ENCODE data around the gene SCGB1A1. TPM values are rescaled to one million over a fixed set of nuclear protein-coding genes. Genes with fewer than 3 reads are reported as not detected.
A peak's percentile ranks its signal among the peaks of the same experiment; 100 is the strongest.

SCGB1A1 gene
- total RNA-seq, 1 experiment from 2014 or later: not detected

- Mint-ChIP-seq H3K4me1 (ENCODE audit: low read depth, unreplicated experiment) (peaks cover 55% of the 10 kb centered on the region), H3K27me3 (ENCODE audit: unreplicated experiment) (peaks cover 18% of the 10 kb centered on the region), H3K4me3 (ENCODE audit: low read depth, unreplicated experiment) (no peak overlapping the region), H3K9me3 (ENCODE audit: low read depth, unreplicated experiment) (no peaks in the 10 kb centered on the region), H3K36me3 (ENCODE audit: insufficient read depth, unreplicated experiment) (peaks cover 23% of the 10 kb centered on the region), H3K27ac (ENCODE audit: unreplicated experiment) (no peak overlapping the region)
- CTCF ChIA-PET: no interaction called here
- no peak for TF ChIP-seq CTCF (IDR thresholded peaks at IDR 0.05; ENCODE audit: unreplicated experiment)
- intact Hi-C loops (cut with micrococcal nuclease; ENCODE audit: unreplicated experiment): loop anchor here (5.0 kb wide), 2 partner anchors 38 to 52 kb away; no protein-coding TSS in a partner anchor
- BruUV-seq (replicated peaks): no TSS peak
- DNase-seq: no peak
Measured at GRCh38 chr11:62430425-62430824, 11.6 kb downstream of the SCGB1A1 start.

DNA sequence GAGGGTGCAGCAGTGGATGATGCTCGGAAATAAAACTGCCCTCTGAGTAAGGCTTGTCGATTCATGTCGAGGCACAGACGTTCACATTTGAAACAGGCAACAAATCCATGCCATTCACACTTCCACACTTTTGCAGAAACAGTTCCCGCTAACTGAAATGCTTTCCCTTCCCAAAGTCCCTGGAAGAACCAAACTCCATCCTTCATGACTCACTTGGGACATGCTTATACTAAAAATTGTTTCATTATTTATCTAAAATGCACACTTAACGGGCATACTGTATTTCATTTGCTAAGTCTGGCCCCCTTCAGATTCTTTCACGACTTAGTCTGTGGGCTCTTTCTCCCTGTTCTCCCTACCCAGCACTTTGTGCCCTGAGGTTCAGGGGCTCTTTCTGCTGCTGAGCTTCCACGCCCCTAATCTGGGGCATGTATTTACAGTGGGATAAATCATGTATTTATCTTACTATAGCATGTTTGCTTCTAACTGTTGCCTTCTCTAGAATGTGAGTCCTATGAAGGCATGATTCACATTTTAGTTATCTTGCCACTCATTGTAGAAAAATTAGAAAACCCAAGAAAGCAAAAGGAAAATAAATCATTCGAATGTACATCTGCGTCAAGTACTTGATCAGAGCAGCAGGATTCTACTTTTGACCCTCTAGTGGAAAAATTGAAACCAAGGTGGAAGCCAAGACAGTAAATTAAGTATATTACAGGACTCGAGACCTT, 12.5 kb downstream of the SCGB1A1 start:
- no TSS peak for BruUV-seq (replicated peaks)
- peak overlapping the region; percentile 37 for H3K27ac Mint-ChIP-seq (ENCODE audit: unreplicated experiment)
- H3K36me3 Mint-ChIP-seq (ENCODE audit: insufficient read depth, unreplicated experiment): peaks cover 23% of the 10 kb centered on the region
- CTCF ChIA-PET: no interaction called here
- H3K4me1 Mint-ChIP-seq (ENCODE audit: low read depth, unreplicated experiment): peaks cover 50% of the 10 kb centered on the region
- intact Hi-C loops (cut with micrococcal nuclease; ENCODE audit: unreplicated experiment): loop anchor here (5.0 kb wide), 2 partner anchors 39 to 51 kb away; no protein-coding TSS in a partner anchor
- no peak for DNase-seq
- H3K27me3 Mint-ChIP-seq (ENCODE audit: unreplicated experiment): peaks cover 19% of the 10 kb centered on the region
- no peak for TF ChIP-seq CTCF (IDR thresholded peaks at IDR 0.05; ENCODE audit: unreplicated experiment)
- no peak overlapping the region for H3K4me3 Mint-ChIP-seq (ENCODE audit: low read depth, unreplicated experiment)
- no peaks in the 10 kb centered on the region for H3K9me3 Mint-ChIP-seq (ENCODE audit: low read depth, unreplicated experiment)

DNA sequence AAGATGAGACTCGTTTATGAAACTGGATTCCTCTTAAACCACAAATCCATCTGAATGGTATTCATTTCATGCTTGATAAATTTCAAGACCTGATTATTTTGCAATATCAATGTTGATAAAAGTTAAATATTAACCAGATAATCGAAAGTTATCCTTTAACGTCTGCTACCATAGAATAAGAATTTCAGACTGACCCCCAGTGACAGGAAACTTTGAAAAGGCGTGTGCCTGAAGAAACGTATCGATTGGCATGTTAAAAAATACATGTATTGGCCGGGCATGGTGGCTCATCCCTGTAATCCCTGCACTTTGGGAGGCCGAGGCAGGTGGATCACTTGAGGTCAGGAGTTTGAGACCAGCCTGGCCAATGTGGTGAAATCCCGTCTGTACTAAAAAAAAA, 13.9 kb downstream of the SCGB1A1 start:
- CTCF ChIA-PET: interaction anchor here (0.7 kb wide), 1 partner anchor 1207 kb away, joined by 3 read pairs; no protein-coding TSS in a partner anchor
- Mint-ChIP-seq H3K36me3 (ENCODE audit: insufficient read depth, unreplicated experiment) (peaks cover 18% of the 10 kb centered on the region), H3K27me3 (ENCODE audit: unreplicated experiment) (peaks cover 19% of the 10 kb centered on the region), H3K4me1 (ENCODE audit: low read depth, unreplicated experiment) (peaks cover 40% of the 10 kb centered on the region), H3K4me3 (ENCODE audit: low read depth, unreplicated experiment) (peak overlapping the region; percentile 14), H3K9me3 (ENCODE audit: low read depth, unreplicated experiment) (no peaks in the 10 kb centered on the region), H3K27ac (ENCODE audit: unreplicated experiment) (peak overlapping the region; percentile 60)
- no peak for TF ChIP-seq CTCF (IDR thresholded peaks at IDR 0.05; ENCODE audit: unreplicated experiment)
- no TSS peak for BruUV-seq (replicated peaks)
- intact Hi-C loops (cut with micrococcal nuclease; ENCODE audit: unreplicated experiment): loop anchor here (5.0 kb wide), 2 partner anchors 40 to 50 kb away; no protein-coding TSS in a partner anchor
- peak; percentile 40 for DNase-seq

GRCh38 chr11:62433141-62433903, 14.5 kb downstream of the SCGB1A1 start:
- intact Hi-C loops (cut with micrococcal nuclease; ENCODE audit: unreplicated experiment): loop anchor here (5.0 kb wide), 2 partner anchors 41 to 49 kb away; no protein-coding TSS in a partner anchor
- TF ChIP-seq CTCF (IDR thresholded peaks at IDR 0.05; ENCODE audit: unreplicated experiment): no peak
- CTCF ChIA-PET: interaction anchor here (0.7 kb wide), 1 partner anchor 1207 kb away, joined by 3 read pairs; no protein-coding TSS in a partner anchor
- no peaks in the 10 kb centered on the region for H3K9me3 Mint-ChIP-seq (ENCODE audit: low read depth, unreplicated experiment)
- peak overlapping the region; percentile 14 for H3K4me3 Mint-ChIP-seq (ENCODE audit: low read depth, unreplicated experiment)
- no peak for DNase-seq
- H3K4me1 Mint-ChIP-seq (ENCODE audit: low read depth, unreplicated experiment): peaks cover 37% of the 10 kb centered on the region
- H3K36me3 Mint-ChIP-seq (ENCODE audit: insufficient read depth, unreplicated experiment): peaks cover 18% of the 10 kb centered on the region
- peak overlapping the region; percentile 60 for H3K27ac Mint-ChIP-seq (ENCODE audit: unreplicated experiment)
- peaks cover 19% of the 10 kb centered on the region for H3K27me3 Mint-ChIP-seq (ENCODE audit: unreplicated experiment)
- BruUV-seq (replicated peaks): no TSS peak

Measured in Calu3 (cell line).